NCI-H146 treated with DMSO at 0.1 percent for 48 hours (cell line): Measurements from ENCODE around the gene REV1.

ENCODE experiments used
- DNase-seq: peaks from one replicate; lab custom pipeline; 2025; ENCODE audit not compliant: unreplicated experiment; lab: John Stamatoyannopoulos, UW

REV1 gene

DNA sequence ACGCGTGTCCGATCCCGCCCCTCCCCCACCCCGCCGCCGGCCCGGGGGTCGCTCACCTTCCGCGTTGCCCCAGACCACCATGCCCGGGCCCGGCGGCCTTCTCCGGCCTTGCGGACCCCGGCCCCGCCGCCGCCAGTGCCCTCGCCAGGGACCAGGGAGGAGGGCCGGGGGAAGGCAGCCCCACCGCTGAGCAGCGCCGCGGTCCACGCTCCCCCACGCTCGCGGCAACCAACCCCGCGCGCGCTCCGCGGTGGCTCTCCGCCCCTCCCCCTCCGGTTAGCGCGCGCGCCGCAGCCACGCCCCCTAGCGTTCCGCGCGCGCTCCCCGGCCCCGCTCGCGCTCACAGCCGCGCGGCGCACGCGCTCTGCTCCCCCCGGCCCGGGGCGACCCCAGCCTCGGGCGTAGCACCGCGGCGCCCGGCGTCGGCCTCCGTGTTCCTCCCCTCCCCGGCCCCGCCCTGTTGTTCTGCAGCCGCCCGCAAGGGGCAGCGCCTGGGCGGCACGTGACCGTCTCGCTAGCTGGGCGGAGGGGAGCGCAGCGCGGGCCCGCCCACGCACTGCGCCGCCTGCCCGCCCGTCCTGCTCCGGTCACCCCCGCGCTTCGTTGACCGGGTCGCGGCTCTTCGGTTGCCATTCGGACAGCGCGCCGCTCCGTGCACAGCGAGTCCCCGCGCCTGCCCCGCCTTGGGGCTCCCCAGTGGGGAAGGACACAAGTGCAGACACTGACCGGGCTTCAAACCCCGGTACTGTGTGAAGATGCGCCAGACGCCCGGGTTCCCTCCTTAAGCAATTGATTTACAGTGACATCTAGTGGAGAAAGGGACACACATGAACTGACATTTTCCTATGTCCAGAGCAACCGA is at the start of gene REV1:
Gene REV1 (minus strand): TSS at position 257 of the 862 bp plus-strand sequence. CDS start 25,042 bp downstream, outside the sequence.
- DNase-seq = peak; percentile 83

DNA sequence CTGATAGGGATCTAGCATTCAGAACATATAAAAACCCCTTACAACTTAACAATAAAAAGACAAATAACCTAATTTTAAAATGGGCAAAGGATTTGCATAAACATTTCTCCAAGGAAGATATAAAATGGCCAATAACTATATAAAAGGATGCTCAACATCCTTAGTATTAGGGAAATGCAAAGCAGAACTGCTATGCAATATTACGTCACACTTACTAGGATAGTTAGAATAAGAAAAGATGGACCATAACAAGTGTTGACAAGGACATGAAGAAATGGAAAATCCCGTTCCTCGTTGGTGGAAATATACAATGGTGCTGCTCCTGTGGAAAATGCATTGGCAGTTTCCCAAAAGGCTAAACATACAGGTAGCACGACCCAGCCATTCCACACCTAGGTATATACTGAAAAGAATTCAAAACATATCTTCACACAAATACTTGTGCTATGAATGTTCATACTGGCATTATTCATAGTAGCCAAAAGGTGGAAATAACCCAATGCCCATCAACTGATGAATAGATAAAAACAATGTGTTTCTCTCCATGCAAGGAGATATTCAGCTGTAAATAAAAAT is 48.2 kb upstream of the REV1 start:
- DNase-seq = no peak

- no peak for DNase-seq
Observed at GRCh38 chr2:99524056-99524455, 34.2 kb upstream of the REV1 start.

DNA sequence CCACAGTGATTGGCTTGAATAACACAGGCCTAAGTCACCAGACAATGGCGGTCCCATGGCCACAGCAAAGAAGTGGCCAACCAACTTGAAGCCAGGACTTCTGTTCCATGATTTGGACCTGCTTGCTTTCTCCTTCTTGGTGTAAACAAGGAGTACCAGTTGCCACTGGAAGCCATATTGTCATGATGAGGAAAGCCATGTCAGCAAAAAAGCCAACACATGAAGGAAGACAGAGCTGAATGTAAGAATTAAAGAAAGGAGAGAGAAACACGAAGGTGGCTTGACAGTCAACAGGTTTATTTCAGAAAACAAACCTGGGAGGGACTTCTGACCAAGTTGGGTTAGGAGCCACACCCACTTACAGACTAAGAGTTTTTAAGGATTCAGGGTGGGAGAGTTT is 32.3 kb upstream of the REV1 start:
- no peak for DNase-seq

- DNase-seq = no peak
Observed at GRCh38 chr2:99520813-99521212, 31.0 kb upstream of the REV1 start.

- no peak for DNase-seq
Observed at GRCh38 chr2:99520195-99520594, 30.4 kb upstream of the REV1 start.

- DNase-seq = no peak
Observed at GRCh38 chr2:99514357-99514756, 24.5 kb upstream of the REV1 start.

DNA sequence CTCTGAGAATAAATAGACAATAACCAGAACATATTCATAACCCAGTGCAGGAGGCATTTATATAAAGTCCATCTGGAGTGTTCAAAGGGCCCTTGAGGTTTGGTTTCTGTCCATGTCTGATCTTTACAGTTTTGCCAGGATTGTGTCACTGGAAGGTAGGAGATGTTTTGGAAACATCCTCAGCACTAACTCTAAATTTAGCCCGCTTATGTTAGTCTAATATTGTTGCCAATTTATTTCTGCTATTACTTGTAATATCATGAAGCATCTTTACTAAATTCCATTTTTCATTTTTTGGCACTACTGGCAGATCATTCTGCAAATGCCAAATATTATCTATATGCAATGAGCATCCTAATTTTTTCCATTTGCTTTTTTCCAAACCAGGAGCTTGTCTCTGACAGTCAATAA is 22.4 kb upstream of the REV1 start:
- DNase-seq = no peak

DNA sequence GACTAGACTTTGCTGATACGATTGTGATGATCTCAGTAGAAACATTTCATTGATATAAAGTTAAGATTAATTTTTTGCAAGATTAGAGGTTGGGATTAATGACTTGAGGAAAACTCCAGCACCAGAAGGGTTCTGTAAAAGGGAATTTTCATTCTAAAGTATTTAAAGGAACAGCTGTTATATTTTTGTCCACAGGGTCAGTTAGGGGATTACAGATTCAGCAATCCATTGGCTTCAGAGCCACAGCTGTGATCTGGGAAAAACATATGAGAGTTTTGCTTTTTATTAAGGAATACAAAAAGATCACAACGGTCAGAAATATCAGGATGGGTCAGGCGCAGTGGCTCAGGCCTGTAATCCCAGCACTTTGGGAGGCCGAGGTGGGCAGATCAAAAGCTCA is 19.6 kb upstream of the REV1 start:
- no peak for DNase-seq

DNA sequence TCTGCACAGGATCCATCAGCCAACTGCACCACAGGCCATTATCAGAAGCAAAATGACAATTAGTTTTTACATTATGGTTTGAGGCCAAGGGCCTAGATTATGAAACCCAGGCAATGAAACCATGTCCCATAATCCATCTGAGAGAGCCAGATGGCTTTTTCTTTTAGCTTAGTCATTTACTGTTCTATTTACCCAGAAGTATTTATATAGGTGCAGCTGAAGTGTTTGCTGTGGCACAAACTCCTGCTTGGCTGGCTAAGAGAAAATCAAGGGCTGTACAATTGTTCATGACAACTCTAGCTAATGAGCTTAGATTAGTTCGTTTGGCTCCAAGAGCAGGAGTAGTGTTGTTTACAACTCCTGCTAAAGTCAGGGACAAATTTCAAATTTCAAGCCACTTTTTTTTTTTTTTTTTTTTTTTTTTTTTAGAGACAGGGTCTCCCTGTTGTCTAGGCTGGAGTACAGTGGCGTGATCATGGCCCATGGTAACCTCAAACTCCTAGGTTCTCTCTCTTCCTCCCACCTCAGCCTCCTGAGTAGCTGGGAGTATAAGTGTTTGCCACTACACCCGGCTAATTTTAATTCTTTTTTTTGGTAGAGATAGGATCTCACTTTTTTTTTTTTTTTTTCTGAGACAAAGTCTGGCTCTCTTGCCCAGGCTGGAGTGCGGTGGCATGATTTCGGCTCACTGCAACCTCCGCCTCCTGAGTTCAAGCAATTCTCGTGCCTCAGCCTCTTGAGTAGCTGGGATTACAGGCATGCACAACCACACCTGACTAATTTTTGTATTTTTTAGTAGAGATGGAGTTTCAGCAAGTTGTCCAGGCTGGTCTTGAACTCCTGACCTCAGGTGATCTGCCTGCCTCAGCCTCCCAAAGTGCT is 18.4 kb upstream of the REV1 start:
- DNase-seq = peak; percentile 68

DNA sequence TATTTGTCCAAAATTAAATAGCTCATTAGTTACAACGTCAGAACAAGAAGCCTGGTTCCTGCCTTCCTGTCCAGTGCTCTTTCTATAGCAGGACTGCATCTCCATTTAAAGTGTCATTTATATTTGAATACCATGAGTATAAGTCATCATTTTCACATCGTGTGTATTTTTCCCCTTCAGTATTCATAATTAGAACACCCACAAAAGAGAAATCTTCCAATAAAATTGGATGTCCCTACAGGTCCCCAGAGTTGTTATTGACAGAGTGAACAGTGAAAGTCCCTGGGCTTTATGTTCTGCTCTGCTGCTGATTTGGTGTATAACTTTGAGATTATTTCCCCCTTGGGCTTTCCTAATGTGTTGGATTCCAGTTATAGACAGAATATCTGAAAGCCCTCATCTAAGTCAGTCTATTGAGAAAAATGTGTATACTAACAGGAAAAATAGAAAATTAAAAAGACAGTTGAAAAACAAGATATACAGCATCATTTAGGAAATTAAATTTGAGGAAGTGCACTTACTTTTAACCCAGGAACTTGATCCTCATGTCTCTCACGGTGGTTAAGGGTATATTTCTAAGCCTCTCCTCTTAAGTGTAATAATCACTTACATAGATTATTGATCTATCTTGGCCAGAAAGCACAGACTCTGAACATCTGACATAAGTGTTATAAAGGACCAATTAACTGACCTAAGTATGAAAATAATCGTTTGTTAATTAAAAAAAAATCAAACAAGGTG is 15.2 kb upstream of the REV1 start:
- no peak for DNase-seq

DNA sequence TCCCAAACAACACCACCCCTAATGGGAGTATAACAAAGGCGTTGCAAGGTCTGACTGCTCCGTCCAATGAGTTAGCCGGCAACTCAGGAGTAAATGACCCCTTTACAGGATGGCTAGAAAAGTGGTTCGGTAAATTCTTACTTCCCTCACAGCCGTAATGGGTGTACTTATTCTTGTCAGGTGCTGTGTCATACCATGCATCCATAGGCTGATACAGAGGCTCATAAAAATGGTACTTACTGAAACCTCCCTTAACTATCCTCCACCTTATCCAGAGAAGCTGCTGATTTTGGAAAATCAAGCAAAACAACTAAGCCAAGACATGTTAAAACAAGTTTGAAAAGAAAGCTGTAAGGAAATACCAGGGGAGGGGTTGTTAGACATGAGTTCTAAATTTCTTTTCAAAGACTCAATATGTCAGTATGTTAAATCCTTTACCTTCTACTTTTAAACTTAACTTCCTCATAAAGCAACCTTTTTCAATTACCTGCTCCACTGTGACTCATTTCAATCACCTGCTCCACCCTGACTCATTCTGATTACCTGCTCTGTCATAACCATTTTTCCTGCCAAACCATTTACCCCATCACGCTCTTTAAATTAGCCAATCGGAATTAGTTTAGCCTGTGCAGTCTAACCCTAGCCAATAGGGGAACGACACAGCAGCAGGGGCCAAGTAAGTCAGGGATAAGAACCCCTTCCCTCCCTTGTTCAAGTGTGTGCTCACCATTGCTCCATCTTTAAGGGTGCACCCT is 14.0 kb upstream of the REV1 start:
- DNase-seq = peak; percentile 17

GRCh38 chr2:99496021-99496420 is 6.2 kb upstream of the REV1 start:
- DNase-seq = no peak

- no peak for DNase-seq
Observed at GRCh38 chr2:99495115-99495860, 5.5 kb upstream of the REV1 start.

DNA sequence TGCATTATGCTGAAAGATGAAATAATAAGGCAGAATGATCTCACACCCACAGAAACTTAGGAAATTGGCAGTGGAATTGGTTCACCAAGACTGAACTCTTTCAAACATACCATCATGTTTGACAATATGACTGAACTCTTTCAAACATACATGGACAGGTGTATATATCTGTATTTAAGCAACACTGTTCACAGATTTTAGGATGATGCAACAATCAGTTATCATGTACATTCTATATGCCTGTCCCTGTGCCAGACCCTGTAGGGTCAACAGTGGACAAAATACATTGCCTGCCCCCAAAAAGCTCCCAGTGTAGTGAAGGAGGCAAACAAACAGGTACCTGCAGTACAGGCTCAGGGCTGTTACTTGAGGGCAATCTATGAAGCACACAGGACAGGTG is 2.9 kb upstream of the REV1 start:
- no peak for DNase-seq

DNA sequence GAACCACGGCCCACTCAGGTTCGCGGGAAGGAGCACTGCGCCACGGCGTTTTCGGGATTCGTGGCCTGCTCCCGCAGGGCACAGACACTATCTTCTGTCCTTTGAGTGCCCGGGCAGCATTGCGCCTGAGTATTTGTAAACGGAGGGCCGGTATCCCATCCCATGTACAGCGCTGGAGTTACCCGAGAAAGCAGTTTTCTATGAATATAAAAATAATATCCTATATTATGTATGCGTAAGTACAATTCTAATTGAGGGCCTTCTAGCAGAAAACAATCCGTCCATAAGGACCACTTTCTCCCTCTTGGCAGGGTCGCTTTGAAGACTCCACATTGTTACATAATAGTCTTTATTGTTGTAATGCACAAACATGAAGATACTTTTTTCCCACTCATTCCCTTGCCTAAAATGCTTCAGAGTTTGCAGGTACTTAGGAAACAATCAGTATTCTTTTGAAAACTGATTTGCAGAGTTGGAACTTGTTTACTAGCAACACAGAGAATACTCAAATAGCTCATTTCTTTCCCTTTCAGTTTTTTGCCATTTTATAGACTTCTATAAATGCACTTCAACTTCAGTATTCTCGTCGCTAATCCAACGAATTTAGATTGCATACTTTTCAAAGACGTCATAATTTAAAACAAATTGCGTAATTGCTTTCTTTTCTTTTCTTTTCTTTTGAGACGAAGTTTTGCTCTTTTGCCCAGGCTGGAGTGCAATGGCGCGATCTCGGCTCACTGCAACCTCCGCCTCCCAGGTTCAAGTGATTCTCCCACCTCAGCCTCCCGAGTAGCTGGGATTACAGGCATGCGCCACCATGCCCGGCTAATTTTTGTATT is 1.0 kb upstream of the REV1 start:
- DNase-seq = no peak

DNA sequence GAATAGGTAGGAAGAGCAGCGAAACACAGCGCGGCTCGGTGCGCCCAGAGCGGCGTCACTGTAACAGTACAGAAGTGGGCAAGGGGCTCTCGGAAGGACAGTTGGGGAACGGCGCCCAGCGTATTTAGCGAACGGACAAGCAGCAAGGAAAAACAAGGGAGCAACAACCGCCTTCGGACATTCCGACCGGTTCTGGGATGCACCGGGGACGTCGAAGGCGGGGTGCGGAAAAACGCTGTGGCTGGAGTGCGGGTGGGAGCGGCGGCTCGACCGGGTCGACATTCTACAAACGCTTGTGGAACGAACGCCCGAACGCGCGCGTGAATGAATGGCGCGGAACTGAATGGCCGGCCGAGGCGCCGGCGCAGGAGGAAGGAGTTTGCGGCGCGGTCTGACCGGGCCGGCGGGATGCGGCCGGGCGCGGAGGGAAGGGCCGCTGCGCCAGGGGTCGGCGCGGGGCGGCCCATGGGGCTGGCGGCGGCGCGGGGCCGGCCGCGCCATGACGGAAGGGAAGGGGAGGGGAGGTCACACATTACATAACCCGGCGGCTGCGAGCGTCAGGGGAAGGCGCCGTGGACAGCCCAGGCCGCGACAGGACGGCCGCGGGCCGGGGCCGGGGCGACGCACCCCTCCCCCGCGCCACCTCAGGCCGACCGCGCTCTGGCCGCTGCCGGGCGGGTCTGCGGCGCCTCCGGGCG is 605 bp downstream of the REV1 start:
- DNase-seq = peak; percentile 46

GRCh38 chr2:99488539-99489062 is 1.2 kb downstream of the REV1 start:
- no peak for DNase-seq
